ENCODE measurements around the gene CHRND. TPM values are rescaled to one million over a fixed set of nuclear protein-coding genes. Genes with fewer than 3 reads are reported as not detected.

Gene CHRND
- total and polyA plus RNA-seq, 2 of the 8 experiments (the other 6 are each of a cell fraction or from before 2014, with no cell fraction given): 0.24 TPM; not detected in 1

DNA sequence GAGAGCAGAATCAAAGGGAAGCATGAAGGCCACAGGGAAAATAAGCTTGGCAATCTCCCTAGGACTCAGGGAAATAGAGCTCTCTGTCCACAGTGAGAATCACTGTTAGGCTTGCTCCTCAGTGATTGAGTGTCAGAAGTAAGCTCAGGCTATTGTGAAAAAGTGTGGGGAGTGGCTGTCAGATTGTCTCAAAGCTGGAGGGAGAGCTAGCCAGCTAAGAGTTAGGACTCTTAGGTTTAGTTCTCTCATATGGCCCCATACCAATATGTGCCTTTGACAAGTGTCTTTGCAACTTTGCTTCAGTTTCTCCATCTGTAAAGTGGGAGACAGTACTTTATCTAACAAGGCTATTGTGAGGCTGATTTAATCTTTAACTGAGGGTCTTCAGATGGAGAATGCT lies 41.8 kb downstream of the CHRND start (continued):
- no peak for TF ChIP-seq CHD7 (IDR thresholded peaks at IDR 0.05; ENCODE audit: insufficient replicate concordance, low read length)
- no peak for TF ChIP-seq RXRA (IDR thresholded peaks at IDR 0.05; ENCODE audit: insufficient read depth, low read depth, low read length)
- TF ChIP-seq NANOG (IDR thresholded peaks at IDR 0.05; ENCODE audit: insufficient read depth, low read depth, low read length, poor library complexity, severe bottlenecking): no peak
- no peak for TF ChIP-seq SP1 (IDR thresholded peaks at IDR 0.05; ENCODE audit: low read depth, low read length)
- no peak for TF ChIP-seq TBP (IDR thresholded peaks at IDR 0.05; ENCODE audit: low read depth, low read length)
- TF ChIP-seq SRF (IDR thresholded peaks at IDR 0.05; ENCODE audit: low read depth, low read length): no peak
- no peak for TF ChIP-seq PHF8 (conservative IDR thresholded peaks at IDR 0.05; ENCODE audit: low read depth, low read length)
- TF ChIP-seq YY1 (IDR thresholded peaks at IDR 0.05; ENCODE audit: low read depth, low read length): no peak
- TF ChIP-seq HDAC6 (IDR thresholded peaks at IDR 0.05; ENCODE audit: low read depth, low read length): no peak
- no peak for TF ChIP-seq POU5F1 (IDR thresholded peaks at IDR 0.05; ENCODE audit: low read depth, low read length)
